ENCODE measurements around the gene CCDC141.
"Not testable (repeated sequence)": the region's sequence is repeated elsewhere in the genome, so short reads cannot be mapped to it uniquely, and the experiment has no call there.

Gene CCDC141, protein sequence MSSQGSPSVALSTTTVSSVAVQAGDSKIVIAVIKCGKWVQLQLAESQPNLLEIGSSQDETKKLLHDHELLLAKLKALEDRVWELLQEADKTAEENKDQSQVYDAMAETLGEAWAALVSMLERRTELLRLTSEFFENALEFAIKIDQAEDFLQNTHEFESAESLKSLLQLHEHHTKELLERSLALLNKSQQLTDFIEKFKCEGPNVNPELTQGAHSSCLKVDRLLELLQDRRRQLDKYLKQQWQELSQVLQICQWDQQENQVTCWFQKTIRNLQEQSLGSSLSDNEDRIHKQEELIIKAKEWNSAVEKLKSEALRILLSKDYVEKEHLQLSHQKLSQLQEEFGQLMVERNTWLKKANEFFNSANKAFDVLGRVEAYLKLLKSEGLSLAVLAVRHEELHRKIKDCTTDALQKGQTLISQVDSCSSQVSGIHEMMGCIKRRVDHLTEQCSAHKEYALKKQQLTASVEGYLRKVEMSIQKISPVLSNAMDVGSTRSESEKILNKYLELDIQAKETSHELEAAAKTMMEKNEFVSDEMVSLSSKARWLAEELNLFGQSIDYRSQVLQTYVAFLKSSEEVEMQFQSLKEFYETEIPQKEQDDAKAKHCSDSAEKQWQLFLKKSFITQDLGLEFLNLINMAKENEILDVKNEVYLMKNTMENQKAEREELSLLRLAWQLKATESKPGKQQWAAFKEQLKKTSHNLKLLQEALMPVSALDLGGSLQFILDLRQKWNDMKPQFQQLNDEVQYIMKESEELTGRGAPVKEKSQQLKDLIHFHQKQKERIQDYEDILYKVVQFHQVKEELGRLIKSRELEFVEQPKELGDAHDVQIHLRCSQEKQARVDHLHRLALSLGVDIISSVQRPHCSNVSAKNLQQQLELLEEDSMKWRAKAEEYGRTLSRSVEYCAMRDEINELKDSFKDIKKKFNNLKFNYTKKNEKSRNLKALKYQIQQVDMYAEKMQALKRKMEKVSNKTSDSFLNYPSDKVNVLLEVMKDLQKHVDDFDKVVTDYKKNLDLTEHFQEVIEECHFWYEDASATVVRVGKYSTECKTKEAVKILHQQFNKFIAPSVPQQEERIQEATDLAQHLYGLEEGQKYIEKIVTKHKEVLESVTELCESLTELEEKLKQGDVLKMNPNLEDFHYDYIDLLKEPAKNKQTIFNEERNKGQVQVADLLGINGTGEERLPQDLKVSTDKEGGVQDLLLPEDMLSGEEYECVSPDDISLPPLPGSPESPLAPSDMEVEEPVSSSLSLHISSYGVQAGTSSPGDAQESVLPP (N-terminal part only)

DNA sequence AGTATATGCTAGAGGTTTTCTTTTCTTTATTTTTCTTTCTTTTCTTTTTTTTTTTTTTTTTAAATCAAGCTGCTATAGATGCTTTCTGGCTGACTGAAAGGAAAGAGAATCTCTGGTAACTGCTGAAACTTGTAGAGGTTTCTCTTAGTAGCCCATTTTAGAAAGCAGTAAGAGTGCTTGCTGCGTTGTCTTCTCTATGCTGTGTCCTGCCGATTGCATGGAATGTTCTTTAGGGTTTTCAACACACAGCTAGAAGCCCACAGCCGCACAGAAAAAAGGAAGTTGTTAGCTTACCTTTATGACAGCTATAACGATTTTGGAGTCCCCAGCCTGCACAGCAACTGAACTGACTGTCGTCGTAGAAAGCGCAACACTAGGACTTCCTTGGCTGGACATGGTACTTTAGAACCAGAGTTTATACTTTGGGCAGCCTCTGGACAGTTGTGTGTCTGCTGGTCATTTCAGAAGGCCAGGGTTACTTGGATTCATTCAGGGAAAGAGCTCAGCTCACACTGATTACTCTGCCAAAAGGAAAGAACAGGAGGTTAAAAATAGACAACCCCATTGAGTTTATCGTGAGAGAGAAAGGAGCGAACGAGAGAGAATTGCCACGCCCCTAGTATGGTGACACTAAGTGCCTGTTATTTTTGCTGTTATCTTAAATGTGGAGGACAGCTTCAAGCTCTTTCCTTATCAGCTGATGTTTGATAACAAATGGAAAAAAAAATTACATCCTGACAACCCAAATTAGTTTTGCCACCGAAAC lies at the start of gene CCDC141:
Gene CCDC141, minus strand, starts transcription at position 592 of the 766 bp plus-strand sequence. Its CDS starts 196 bp downstream, at position 396.
- DNase-seq (ENCODE audit: low read depth in 2 of 2) = no peak

DNA sequence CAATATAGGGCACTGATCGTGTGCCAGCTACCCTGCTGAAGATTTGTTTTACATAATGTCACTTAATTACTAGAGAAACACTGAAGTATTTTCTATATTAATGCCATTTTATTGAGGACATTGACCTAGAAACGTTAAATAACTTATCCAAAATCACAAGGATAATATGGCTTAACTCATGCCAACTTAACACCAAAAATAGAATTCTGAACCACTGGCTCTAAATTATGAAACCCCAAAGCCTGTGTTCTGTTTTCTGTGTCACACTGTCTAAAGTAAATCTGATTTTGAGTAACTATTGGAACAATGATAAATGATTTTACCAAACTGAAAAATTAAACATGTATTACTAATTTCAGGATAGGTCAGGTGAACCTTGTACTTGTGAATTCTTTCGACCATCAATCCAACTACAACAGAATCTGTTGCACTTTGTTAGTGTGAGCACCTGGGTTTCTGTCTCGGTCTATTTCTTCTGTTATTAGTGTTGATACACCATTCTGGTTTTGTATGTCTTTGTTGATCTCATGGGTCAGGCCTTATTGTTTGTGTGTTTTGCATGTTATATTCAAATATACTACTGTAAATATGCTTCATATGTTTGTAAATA lies 48.2 kb upstream of the CCDC141 start:
- DNase-seq (ENCODE audit: low read depth in 2 of 2) = no peak

DNA sequence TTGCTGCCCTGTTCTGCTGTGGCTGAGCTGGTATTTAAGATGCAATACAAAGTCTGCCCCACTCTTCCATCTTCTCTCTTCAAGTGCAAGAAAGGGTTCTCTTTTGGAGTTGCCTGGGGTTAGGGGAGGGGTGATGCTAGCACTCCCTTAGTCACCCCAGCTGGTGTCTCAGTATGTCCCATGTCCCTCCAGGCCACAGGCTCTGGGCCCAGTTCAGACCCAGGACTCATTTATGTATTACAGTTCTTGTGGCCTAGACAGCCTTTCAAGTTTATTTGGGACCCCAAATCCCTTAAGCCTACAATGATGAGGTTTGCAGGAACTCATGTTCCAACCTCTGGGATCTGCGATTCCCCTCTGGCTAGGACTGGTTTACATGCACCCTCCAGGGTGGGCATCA lies 47.2 kb upstream of the CCDC141 start:
- no peak for DNase-seq (ENCODE audit: low read depth in 2 of 2)

GRCh38 chr2:179096090-179096489 lies 46.2 kb upstream of the CCDC141 start:
- DNase-seq (ENCODE audit: low read depth in 2 of 2) = no peak

GRCh38 chr2:179092912-179093311 lies 43.0 kb upstream of the CCDC141 start:
- not testable (repeated sequence) for DNase-seq (ENCODE audit: low read depth in 2 of 2)

DNA sequence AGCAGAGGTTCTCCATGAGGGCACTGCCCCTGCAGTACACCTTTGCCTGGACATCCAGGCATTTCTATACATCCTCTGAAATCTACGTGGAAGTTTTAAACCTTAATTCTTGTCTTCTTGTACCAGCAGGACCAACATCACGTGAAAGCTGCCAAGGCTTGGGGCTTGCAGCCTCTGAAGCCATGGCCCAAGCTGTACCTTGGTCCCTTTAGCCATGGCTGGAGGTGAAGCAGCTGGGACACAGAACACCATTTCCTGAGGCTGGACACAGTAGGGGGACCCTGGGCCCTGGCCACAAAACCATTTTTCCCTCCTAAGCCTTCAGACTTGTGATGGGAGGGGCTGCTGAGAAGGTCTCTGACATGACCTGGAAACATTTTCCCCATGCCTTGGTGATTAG lies 32.8 kb upstream of the CCDC141 start:
- DNase-seq (ENCODE audit: low read depth in 2 of 2) = no peak

DNA sequence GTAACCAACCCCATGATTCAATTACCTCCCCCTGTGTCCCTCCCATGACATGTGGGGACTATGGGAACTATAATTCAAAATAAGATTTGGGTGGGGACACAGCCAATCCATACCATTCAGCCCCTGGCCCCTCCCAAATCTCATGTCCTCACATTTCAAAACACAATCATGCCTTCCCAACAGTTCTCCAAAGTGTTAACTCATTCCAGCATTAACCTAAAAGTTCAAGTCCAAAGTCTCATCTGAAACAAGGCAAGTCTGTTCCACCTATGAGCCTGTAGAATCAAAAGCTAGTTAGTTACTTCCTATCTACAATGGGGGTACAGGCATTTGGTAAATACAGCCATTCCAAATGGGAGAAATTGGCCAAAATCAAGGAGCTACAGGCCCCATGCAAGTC lies 32.0 kb upstream of the CCDC141 start:
- DNase-seq (ENCODE audit: low read depth in 2 of 2) = no peak

DNA sequence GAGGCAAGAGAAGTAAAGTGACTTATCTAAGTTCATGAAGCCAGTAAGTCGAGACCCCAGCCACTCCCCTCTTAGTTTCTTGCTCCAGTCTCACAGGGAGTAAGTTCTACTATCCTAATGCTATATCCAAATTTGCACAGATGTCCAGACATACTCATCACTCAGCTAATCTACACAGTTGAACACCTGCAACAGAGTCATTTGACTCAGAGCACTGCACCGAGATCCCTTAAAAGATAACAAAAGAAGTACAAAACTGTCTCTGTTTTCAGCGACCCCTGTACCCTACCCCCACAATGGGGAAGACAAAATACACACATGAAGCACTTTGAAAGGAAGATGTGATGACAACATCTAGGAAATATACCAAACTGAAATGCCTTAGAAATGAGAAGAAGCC lies 22.6 kb upstream of the CCDC141 start:
- no peak for DNase-seq (ENCODE audit: low read depth in 2 of 2)

DNA sequence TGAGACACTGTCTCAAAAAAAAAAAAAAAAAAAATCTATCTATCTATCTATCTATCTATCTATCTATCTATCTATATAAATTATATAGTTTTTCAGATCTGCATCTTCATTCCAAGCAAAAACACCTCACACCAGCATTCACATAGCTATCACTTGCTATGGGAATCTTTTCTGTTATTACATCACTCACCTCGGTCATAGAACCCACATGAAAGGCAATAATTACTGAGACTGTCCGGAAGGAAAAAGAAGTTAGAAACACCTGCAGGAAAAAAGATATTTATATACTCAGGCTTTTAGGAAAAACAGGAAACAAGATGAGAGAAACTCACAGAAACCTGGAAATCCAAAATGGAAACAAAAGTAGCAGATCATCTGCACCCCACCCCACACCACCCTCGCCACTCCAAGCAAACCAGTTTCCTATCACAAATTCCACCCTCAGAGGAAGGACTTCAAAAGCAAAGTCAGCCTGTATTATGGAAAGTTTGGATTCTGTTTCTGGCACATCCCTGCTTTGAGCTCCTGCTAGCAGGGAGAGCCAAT lies 21.9 kb upstream of the CCDC141 start:
- DNase-seq (ENCODE audit: low read depth in 2 of 2) = no peak

- DNase-seq (ENCODE audit: low read depth in 2 of 2) = no peak
Observed at GRCh38 chr2:179070895-179071294, 21.0 kb upstream of the CCDC141 start.

DNA sequence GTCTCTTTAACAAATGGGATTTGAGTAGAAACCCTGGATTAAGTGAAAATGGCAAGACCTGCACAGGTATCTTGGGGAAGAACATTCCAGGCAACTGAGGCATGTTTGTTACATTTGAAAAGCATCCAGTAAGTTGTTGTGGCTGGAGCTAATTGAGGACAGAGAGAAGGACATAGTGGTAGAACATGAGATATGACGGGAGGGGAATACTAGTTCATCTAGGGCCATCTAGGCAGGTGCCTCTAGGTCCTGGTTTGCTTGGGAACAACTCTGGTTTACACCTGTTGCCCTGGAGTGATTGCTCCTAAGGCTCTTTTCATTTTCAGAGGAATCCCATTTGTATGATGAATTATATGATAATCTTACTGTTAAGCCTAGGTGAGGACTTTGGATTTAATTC lies 19.7 kb upstream of the CCDC141 start:
- DNase-seq (ENCODE audit: low read depth in 2 of 2) = no peak

- no peak for DNase-seq (ENCODE audit: low read depth in 2 of 2)
Observed at GRCh38 chr2:179068991-179069643, 19.2 kb upstream of the CCDC141 start.

DNA sequence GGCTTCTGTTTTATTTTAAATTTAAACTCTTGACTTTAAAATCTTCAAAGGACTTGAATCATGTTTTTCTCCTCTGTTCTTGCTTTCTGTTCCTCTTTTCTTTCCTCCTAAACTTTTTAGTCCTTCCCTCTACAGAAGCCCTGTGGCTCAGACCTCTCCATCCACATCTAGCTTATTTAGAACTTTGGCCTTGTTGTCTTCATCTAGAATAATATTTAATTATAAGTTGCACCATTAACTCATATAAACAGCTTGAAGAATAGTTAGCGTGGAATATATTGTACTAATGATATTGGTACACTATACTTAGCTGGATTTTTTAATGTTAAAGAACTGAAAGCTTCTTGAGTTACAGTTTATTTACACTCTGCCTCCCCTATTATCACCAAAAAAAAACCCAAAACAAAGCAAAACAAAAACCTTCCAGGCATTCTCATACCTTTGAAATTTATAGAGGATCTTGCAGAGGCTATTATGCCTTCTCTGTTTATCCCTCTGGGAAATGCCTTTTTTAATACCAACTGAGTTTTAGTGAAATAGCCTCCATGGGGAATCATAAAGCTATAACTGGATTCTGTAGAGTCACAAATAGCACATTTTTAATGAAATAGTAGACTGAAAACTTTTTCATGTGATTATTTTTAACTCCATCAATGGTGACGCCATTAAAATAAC lies 9.2 kb upstream of the CCDC141 start:
- no peak for DNase-seq (ENCODE audit: low read depth in 2 of 2)

DNA sequence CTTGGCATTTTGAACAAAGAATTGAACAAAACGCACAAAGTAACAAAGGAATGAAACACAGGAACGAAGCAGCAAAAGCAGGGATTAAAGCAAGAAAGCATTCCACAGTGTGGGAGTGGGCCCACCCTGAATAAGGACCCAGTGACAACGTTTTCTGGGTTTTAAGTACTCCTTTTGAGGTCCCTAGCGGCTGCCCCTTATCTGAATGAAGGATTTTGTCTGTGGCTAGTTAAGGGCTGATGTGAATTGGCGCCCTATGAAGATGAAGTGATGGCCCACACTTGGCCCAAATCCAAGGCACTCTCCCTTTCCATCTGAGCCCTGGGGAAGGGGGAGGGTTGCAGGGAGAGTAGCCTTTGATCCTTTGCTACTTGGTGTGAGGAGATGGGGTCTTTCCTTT lies 7.8 kb upstream of the CCDC141 start:
- DNase-seq (ENCODE audit: low read depth in 2 of 2) = no peak

- DNase-seq (ENCODE audit: low read depth in 2 of 2) = not testable (repeated sequence)
Observed at GRCh38 chr2:179053568-179053967, 3.6 kb upstream of the CCDC141 start.

DNA sequence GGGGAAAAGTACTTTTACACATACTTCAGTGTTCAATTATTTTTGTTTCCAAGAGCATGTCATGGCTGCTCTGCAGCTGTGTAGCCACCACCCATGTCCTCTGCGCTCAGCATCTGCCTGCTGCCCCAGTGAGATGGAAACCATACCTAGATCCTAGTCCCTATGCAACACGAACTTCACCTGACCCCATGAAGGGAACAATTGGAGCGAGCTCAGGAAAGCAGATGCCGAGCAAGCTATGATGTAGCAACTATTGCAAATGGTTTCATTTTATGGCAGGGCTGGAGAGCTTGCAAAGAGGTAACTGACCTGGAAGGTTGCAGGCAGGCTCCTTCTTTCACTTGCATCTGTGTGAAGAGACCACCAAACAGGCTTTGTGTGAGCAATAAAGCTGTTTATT lies 1.3 kb upstream of the CCDC141 start:
- no peak for DNase-seq (ENCODE audit: low read depth in 2 of 2)

DNA sequence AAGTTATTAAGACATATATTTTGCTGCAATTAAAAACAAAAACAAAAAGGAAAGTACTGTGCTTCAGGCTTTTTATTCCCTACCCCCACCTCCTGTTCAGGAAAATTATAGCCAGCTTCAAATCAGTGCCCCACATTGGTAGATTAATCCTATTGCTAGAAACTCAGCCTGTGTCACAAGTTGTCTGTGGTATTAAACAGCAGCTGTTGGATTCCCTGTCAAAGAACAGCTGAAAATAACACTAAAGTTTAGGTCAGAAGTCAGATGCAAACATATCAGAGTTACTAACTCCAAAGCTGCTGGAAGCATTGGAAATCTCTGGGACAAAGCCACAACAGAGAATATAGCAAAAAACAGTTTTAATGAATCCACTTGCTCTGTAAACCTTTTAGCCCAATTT lies 818 bp upstream of the CCDC141 start:
- DNase-seq (ENCODE audit: low read depth in 2 of 2) = no peak

DNA sequence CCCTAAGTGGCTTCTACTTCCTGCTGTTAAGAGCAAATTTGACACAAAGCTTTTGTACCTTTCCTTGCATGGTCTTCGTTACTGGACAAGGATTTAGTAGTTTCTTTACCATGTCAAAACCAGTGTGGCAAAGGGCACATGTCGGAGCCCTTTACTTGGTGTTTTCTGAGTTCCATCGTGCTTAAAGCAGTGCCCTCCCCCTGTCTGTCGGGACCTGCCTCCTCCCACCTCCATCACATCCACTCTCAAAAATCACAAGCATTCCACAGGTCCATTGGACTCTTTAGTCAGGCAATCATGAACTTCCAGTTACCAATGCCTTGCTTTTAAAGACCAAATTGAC lies 763 bp downstream of the CCDC141 start:
- no peak for DNase-seq (ENCODE audit: low read depth in 2 of 2)

- DNase-seq (ENCODE audit: low read depth in 2 of 2) = no peak
Observed at GRCh38 chr2:179048099-179048498, 1.8 kb downstream of the CCDC141 start.

- DNase-seq (ENCODE audit: low read depth in 2 of 2) = not testable (repeated sequence)
Observed at GRCh38 chr2:179045602-179046001, 4.3 kb downstream of the CCDC141 start.

All from stimulated activated CD8-positive, alpha-beta memory T cell treated with anti-CD3 and anti-CD28 coated beads, Interleukin-15, amount 100 ng/mL, for 48 hours (primary cell).